SU-DHL-6 (cell line): ENCODE measurements around the gene MUC20.
"Not testable (repeated sequence)": the region's sequence is repeated elsewhere in the genome, so short reads cannot be mapped to it uniquely, and the experiment has no call there.

Experiments
- H2AFZ ChIP-seq: fragments of 200-600 bp; sonication (generic); 2 replicates; pipeline ENCODE4 v1.6.1; 2014; ENCODE audit warnings: low read depth, mild to moderate bottlenecking, moderate library complexity, mixed read lengths, antibody characterized with exemption, low read length; ENCODE audit not compliant: severe bottlenecking
- H3F3A ChIP-seq: fragments of 200-600 bp; shearing (Covaris generic); 2 replicates; pipeline ENCODE4 v1.6.0; 2016; ENCODE audit warnings: antibody characterized with exemption, mild to moderate bottlenecking; ENCODE audit not compliant: insufficient read depth
- H3K27ac ChIP-seq: fragments of 200-600 bp; sonication (generic); 2 replicates; pipeline ENCODE4 v1.5.1; 2016; ENCODE audit warnings: low read depth, mild to moderate bottlenecking, low read length, moderate library complexity, mixed read lengths
- H3K27me3 ChIP-seq: fragments of 200-600 bp; sonication (generic), shearing (Covaris generic); 2 replicates; pipeline ENCODE4 v1.6.0; 2014; ENCODE audit warnings: mild to moderate bottlenecking, low read length
- H3K36me3 ChIP-seq: fragments of 200-600 bp; sonication (generic); 2 replicates; pipeline ENCODE4 v1.6.1; 2014; ENCODE audit warnings: mild to moderate bottlenecking, low read length, mixed read lengths
- H3K4me2 ChIP-seq: fragments of 300-600, 200-600 bp; shearing (Covaris generic), sonication (generic); 2 replicates; pipeline ENCODE4 v1.6.0; 2014; ENCODE audit warnings: low read length, low read depth, mild to moderate bottlenecking; ENCODE audit not compliant: poor library complexity, severe bottlenecking
- H3K4me3 ChIP-seq: fragments of 200-600 bp; sonication (generic); 2 replicates; pipeline ENCODE4 v1.5.1; 2014; ENCODE audit warnings: antibody characterized with exemption, low read length, mild to moderate bottlenecking, mixed read lengths; ENCODE audit not compliant: insufficient read depth, poor library complexity, severe bottlenecking
- H3K79me2 ChIP-seq: fragments of 200-600 bp; sonication (generic); 2 replicates; pipeline ENCODE4 v1.6.1; 2014; ENCODE audit warnings: mild to moderate bottlenecking, low read length, moderate library complexity; ENCODE audit not compliant: insufficient read depth
- H3K9ac ChIP-seq: fragments of 200-600 bp; sonication (generic); 2 replicates; pipeline ENCODE4 v1.7.0; 2014; ENCODE audit warnings: mild to moderate bottlenecking, low read length
- H3K9me2 ChIP-seq: fragments of 200-600 bp; sonication (generic); replicated peaks from 2 replicates; pipeline ENCODE4 v1.6.1; 2014; ENCODE audit warnings: low read length; ENCODE audit not compliant: insufficient read depth
- H3K9me3 ChIP-seq: fragments of 200-600 bp; sonication (generic); 2 replicates; pipeline ENCODE4 v1.6.1; 2014; ENCODE audit warnings: low read length, mixed read lengths; ENCODE audit not compliant: insufficient read depth
- H4K20me1 ChIP-seq: fragments of 200-600 bp; sonication (generic); 2 replicates; pipeline ENCODE4 v1.6.1; 2014; ENCODE audit warnings: low read depth, mild to moderate bottlenecking, antibody characterized with exemption, low read length, moderate library complexity, mixed read lengths
- CTCF ChIP-seq: fragments of 200-600 bp; sonication (generic); IDR thresholded peaks from one replicate; pipeline ENCODE4 v1.5.1; 2017; ENCODE audit warnings: antibody characterized with exemption, mild to moderate bottlenecking, low read length, moderate library complexity; ENCODE audit not compliant: insufficient read depth, poor library complexity, severe bottlenecking
- EZH2phosphoT487 ChIP-seq: fragments of 200-600 bp; sonication (generic), shearing (Covaris generic); conservative IDR thresholded peaks from 2 replicates; pipeline ENCODE4 v1.6.1; 2018; ENCODE audit warnings: mild to moderate bottlenecking, antibody characterized with exemption, low read length, moderate library complexity, mixed read lengths

Gene MUC20

GRCh38 chr3:195693428-195694216 is 27.2 kb upstream of the MUC20 start:
- Histone ChIP-seq H3K9me2 (no peaks in the 10 kb centered on the region), H3K4me2 (no peak overlapping the region), H4K20me1 (no peaks in the 10 kb centered on the region), H3K36me3 (no peaks in the 10 kb centered on the region), H3K9me3 (no peaks in the 10 kb centered on the region), H3F3A (no peaks in the 10 kb centered on the region), H3K4me3 (no peak overlapping the region), H3K9ac (no peak overlapping the region), H2AFZ (no peak overlapping the region), H3K79me2 (no peaks in the 10 kb centered on the region), H3K27ac (no peak overlapping the region), H3K27me3 (no peaks in the 10 kb centered on the region)
- TF ChIP-seq CTCF (no peak), EZH2phosphoT487 (no peak)

DNA sequence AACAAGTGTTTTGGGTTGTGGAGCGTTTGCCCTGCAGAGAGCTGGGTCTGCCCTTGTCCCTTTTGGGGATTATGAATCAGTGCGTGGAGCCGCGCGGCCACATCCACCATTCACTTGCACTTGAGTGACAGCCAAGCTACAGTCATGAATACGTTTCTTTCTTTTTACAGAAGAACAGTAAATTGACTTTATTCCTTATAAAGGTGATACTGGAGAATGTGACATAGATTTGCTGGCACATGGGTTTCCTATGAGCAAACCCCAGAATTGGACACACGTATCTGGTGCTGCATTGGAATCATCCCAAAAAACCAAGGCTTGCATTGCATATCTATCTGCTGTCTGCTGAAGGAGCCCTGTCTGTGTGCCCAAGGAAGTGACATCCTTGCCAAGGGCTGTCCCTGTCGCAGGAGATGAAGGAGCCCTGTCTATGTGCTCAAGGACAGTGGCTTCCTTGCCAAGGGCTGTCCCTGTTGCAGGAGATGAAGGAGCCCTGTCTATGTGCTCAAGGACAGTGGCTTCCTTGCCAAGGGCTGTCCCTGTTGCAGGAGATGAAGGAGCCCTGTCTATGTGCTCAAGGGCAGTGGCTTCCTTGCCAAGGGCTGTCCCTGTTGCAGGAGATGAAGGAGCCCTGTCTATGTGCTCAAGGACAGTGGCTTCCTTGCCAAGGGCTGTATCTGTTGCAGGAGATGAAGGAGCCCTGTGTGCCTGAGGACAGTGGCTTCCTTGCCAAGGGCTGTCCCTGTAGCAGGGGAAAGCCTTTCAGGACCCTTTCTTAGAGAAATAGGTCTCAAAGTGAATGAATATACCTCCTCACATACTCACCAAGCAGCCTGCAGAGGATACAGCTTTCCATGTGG is 26.3 kb upstream of the MUC20 start:
- H4K20me1 ChIP-seq, H2AFZ ChIP-seq, H3K4me2 ChIP-seq, H3K9me3 ChIP-seq, H3K27me3 ChIP-seq, H3F3A ChIP-seq, H3K4me3 ChIP-seq, H3K79me2 ChIP-seq, H3K9ac ChIP-seq, H3K27ac ChIP-seq, H3K36me3 ChIP-seq, H3K9me2 ChIP-seq: not testable (repeated sequence)

GRCh38 chr3:195696632-195697278 is 24.0 kb upstream of the MUC20 start:
- no peaks in the 10 kb centered on the region for H3K9me2 ChIP-seq
- 0 out of 2 replicates have a peak, but pooled peaks cover 4% of the 10 kb centered on the region for H3F3A ChIP-seq
- no peak overlapping the region for H3K9ac ChIP-seq
- TF ChIP-seq EZH2phosphoT487 (no peak), CTCF (no peak)
- H4K20me1 ChIP-seq = no peaks in the 10 kb centered on the region
- H3K27me3 ChIP-seq = no peaks in the 10 kb centered on the region
- H3K4me2 ChIP-seq = no peak overlapping the region
- no peak overlapping the region for H3K4me3 ChIP-seq
- H3K36me3 ChIP-seq = no peaks in the 10 kb centered on the region
- no peaks in the 10 kb centered on the region for H3K79me2 ChIP-seq
- H3K27ac ChIP-seq = no peak overlapping the region
- no peaks in the 10 kb centered on the region for H3K9me3 ChIP-seq
- H2AFZ ChIP-seq = no peak overlapping the region
